ENCODE data around the gene NECTIN1.
"Not testable (repeated sequence)": the region's sequence is repeated elsewhere in the genome, so short reads cannot be mapped to it uniquely, and the experiment has no call there.

NECTIN1 gene

DNA sequence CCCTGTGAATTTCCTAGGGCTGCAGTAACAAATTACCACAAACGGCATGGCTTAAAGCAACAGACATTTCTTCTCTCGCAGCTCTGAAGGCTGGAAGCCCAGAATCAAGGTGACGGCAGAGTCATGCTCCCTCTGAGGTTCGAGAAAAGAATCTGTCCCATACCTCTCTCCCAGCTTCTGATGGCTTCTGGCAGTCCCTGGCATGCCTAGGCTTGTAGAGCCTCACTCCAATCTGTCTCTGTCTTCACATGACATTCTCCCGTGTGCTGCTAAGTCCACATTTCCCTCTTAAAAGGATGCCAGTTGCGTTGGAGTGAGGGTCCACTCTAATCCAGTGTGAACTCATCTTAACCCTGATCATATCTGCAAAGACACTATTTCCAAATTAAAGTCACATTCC lies 116.2 kb downstream of the NECTIN1 start:
- Histone ChIP-seq H3K9me3 (ENCODE audit: control insufficient read depth, insufficient read depth, low read length) (no peaks in the 10 kb centered on the region), H3K36me3 (ENCODE audit: control insufficient read depth, insufficient read depth, low read length) (no peaks in the 10 kb centered on the region), H3K27me3 (ENCODE audit: control insufficient read depth, insufficient read depth, low read length) (peaks cover 32% of the 10 kb centered on the region), H3K4me3 (ENCODE audit: low read depth, low read length) (no peak overlapping the region), H3K4me1 (ENCODE audit: control insufficient read depth, insufficient read depth, low read length) (peaks cover 15% of the 10 kb centered on the region), H3K9ac (ENCODE audit: low read depth, low read length) (no peak overlapping the region)

DNA sequence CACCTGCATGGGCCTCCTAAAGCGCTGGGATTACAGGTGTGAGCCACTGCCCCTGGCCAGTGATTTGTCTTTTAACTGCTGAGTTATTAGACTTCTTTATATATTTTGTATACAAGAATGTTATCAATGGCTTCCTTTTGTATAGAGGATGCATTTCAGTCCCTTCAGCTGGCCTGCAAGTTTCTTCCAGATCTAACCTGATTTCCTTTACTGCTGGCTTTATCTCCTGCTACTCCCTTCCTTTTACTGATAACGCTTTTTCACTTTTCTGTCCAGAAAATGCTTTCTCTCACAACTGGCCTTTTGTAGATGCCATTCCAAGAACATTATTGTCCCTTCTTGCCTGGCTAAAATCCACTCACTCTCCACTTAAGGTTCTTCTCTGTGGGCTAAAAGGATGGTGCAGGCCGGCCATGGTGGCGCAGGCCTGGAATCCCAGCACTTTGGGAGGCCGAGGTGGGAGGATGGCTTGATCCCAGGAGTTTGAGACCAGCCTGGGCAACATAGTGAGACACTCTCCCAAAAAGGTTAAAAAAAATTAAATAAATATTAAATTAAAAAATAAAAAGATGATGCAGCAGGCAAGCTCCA lies 118.1 kb downstream of the NECTIN1 start:
- H3K36me3 ChIP-seq (ENCODE audit: control insufficient read depth, insufficient read depth, low read length): no peaks in the 10 kb centered on the region
- peaks cover 43% of the 10 kb centered on the region for H3K27me3 ChIP-seq (ENCODE audit: control insufficient read depth, insufficient read depth, low read length)
- H3K9me3 ChIP-seq (ENCODE audit: control insufficient read depth, insufficient read depth, low read length): no peaks in the 10 kb centered on the region

DNA sequence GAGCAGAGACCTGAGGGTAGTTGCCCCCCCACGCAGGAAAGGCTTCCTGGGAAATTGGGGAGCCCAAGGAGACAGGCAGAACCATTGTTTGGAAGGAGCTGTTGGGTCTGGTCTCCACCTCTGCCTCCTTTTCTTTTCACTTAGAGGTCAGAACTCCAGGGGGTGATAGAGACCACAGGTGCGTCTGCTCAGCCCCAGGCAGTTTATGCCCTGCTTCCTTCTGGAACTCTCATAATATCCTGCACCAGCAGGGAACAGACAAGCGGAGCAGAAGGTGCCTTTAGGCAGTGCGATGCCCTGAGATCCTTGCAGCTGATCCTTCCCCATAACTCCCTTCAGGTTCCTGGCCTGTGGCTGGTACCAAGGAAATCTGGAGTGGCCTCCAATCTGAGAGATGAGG lies 120.2 kb downstream of the NECTIN1 start:
- peaks cover 47% of the 10 kb centered on the region for H3K27me3 ChIP-seq (ENCODE audit: control insufficient read depth, insufficient read depth, low read length)
- no peaks in the 10 kb centered on the region for H3K9me3 ChIP-seq (ENCODE audit: control insufficient read depth, insufficient read depth, low read length)
- no peak overlapping the region for H3K4me3 ChIP-seq (ENCODE audit: low read depth, low read length)
- H3K36me3 ChIP-seq (ENCODE audit: control insufficient read depth, insufficient read depth, low read length): no peaks in the 10 kb centered on the region
- no peak overlapping the region for H3K9ac ChIP-seq (ENCODE audit: low read depth, low read length)
- peaks cover 17% of the 10 kb centered on the region for H3K4me1 ChIP-seq (ENCODE audit: control insufficient read depth, insufficient read depth, low read length)

More for the DNA sequence above, 118.1 kb downstream of the NECTIN1 start:
- Histone ChIP-seq H3K9ac (ENCODE audit: low read depth, low read length) (no peak overlapping the region), H3K4me3 (ENCODE audit: low read depth, low read length) (no peak overlapping the region), H3K4me1 (ENCODE audit: control insufficient read depth, insufficient read depth, low read length) (peaks cover 17% of the 10 kb centered on the region)

DNA sequence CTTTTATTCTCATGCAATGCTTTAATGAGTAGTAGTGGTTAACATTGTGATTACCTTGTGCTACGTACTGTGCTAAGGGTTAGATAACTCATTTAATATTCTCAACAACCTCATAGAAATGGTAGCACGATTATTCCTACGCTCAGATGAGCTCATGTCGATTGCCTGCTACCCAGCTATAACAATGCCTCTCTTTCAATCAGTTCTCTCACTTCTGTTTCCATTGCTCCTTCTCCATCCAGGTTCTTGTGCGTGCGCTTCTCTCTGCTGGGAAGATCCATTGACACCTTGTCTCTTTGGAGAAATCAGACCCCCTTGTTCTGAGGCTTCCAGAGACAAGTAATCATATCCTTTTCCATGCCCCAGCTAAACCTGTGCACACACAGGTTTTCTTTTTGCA lies 120.8 kb downstream of the NECTIN1 start:
- Histone ChIP-seq H3K4me1 (ENCODE audit: control insufficient read depth, insufficient read depth, low read length) (peaks cover 17% of the 10 kb centered on the region), H3K36me3 (ENCODE audit: control insufficient read depth, insufficient read depth, low read length) (no peaks in the 10 kb centered on the region), H3K9ac (ENCODE audit: low read depth, low read length) (no peak overlapping the region), H3K27me3 (ENCODE audit: control insufficient read depth, insufficient read depth, low read length) (peaks cover 51% of the 10 kb centered on the region), H3K4me3 (ENCODE audit: low read depth, low read length) (no peak overlapping the region), H3K9me3 (ENCODE audit: control insufficient read depth, insufficient read depth, low read length) (no peaks in the 10 kb centered on the region)

DNA sequence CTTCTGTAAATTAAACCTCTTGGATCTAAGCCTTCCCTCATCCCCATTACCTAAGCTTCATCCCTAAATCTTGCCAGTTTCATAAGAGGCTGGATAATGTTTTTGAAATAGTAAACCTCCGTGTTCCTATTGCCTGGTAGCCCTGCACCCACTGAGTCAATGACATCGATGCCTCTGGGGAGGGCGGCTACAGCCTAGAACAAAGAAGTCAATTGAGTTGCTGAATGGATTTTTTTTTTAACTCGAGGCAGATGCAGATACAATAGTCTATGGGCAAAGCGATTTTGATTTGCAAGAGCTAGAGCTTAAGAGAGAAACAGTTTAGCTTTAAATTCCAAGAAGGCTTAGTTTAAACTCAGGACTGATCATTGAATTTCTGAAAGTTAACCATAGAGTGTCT lies 121.3 kb downstream of the NECTIN1 start:
- Histone ChIP-seq H3K9me3 (ENCODE audit: control insufficient read depth, insufficient read depth, low read length) (no peaks in the 10 kb centered on the region), H3K27me3 (ENCODE audit: control insufficient read depth, insufficient read depth, low read length) (peaks cover 50% of the 10 kb centered on the region), H3K9ac (ENCODE audit: low read depth, low read length) (no peak overlapping the region), H3K4me1 (ENCODE audit: control insufficient read depth, insufficient read depth, low read length) (peaks cover 17% of the 10 kb centered on the region), H3K36me3 (ENCODE audit: control insufficient read depth, insufficient read depth, low read length) (no peaks in the 10 kb centered on the region), H3K4me3 (ENCODE audit: low read depth, low read length) (no peak overlapping the region)

DNA sequence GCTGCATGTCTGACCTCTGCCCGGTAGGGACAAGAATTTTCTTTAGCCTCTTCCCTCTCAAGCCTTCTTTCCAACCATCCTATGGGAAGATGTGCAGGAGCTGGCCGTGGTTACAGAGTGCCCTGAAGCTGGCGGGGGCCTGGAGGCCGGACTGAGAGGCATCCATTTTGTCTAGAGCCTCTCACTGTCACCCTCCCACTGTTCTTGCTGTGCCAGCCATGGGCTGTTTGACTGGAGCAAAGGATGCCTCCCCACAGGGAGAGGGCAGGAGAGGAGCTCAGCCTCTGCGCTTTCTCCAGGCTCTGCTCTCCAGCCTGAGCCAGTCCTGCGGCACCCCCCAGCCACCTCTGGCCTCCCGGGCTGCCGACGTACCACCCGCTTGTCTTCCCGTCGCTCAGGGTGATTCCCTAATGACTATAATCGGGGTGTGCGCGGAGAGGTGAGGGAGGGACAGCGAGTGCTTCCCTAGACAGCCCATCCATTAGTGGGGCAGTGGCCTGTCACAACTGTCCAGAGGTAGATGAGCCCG lies 123.8 kb downstream of the NECTIN1 start:
- Histone ChIP-seq H3K9me3 (ENCODE audit: control insufficient read depth, insufficient read depth, low read length) (no peaks in the 10 kb centered on the region), H3K4me3 (ENCODE audit: low read depth, low read length) (no peak overlapping the region), H3K9ac (ENCODE audit: low read depth, low read length) (no peak overlapping the region), H3K36me3 (ENCODE audit: control insufficient read depth, insufficient read depth, low read length) (no peaks in the 10 kb centered on the region), H3K4me1 (ENCODE audit: control insufficient read depth, insufficient read depth, low read length) (peaks cover 17% of the 10 kb centered on the region), H3K27me3 (ENCODE audit: control insufficient read depth, insufficient read depth, low read length) (peaks cover 46% of the 10 kb centered on the region)

DNA sequence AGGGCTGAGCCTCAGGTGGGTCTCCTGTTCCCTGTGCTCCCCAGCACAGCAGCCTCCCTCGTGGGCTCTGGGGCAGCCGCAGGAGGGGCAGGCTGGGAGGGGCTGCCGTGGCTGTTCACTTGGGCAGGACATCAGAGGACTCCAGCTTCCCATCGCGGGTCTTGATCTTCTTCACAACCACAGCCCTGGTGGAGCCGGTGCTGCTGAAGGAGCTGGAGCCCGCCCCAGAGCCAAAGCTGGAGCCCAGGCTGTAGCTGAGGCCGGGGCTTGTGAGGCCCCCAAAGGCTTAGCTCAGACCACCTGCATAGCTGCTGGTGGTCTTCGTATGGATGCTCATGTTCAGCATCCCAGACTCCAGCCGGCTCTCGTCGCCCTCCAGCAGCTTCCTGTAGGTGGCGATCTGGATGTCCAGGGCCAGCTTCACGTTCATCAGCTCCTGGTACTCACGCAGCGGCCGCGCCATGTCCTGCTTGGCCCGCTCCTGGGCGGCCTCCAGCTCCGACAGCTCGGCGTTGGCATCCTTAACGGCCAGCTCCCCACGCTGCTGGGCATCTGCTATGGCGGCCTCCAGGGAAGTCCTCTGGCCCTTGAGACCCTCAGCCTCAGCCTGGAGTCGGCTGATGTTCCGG lies 126.1 kb downstream of the NECTIN1 start:
- Histone ChIP-seq H3K9me3 (ENCODE audit: control insufficient read depth, insufficient read depth, low read length) (no peaks in the 10 kb centered on the region), H3K4me1 (ENCODE audit: control insufficient read depth, insufficient read depth, low read length) (peaks cover 8% of the 10 kb centered on the region), H3K9ac (ENCODE audit: low read depth, low read length) (no peak overlapping the region), H3K4me3 (ENCODE audit: low read depth, low read length) (no peak overlapping the region), H3K27me3 (ENCODE audit: control insufficient read depth, insufficient read depth, low read length) (peaks cover 32% of the 10 kb centered on the region), H3K36me3 (ENCODE audit: control insufficient read depth, insufficient read depth, low read length) (no peaks in the 10 kb centered on the region)

DNA sequence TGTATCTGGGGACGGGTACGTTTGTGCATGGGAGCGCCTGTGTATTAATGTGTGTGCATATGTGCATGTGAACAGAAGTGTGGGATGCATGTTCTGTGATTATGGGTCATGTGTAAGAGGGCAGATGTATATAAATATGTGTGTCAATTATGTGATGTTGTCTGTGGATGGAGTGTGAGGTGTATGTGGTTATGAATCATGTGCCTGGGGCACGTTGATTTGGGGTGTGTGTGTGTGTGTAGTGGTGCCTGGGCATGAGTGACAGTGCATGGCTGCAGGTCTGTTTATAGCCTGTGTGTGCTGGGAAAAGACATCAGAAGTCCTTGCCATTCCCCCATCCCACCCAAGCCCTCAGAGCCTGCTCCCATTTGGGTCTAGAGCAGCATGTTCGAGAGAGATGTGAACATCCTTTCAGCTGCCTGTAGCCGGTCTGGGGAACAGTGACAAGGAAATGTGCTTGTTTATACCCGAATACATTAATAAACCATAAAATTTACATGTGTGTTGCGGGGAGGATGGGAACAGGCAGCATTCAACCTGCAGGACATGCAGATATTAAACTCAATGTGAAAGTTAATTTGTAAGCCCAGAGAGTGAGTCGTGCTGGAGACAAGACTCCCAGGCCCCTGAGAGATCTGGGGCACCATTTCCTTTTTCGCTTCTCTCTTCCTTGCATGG lies 129.0 kb downstream of the NECTIN1 start:
- no peak overlapping the region for H3K9ac ChIP-seq (ENCODE audit: low read depth, low read length)
- no peaks in the 10 kb centered on the region for H3K9me3 ChIP-seq (ENCODE audit: control insufficient read depth, insufficient read depth, low read length)
- no peak overlapping the region for H3K4me3 ChIP-seq (ENCODE audit: low read depth, low read length)
- H3K4me1 ChIP-seq (ENCODE audit: control insufficient read depth, insufficient read depth, low read length): no peaks in the 10 kb centered on the region
- H3K36me3 ChIP-seq (ENCODE audit: control insufficient read depth, insufficient read depth, low read length): no peaks in the 10 kb centered on the region
- H3K27me3 ChIP-seq (ENCODE audit: control insufficient read depth, insufficient read depth, low read length): peaks cover 9% of the 10 kb centered on the region

DNA sequence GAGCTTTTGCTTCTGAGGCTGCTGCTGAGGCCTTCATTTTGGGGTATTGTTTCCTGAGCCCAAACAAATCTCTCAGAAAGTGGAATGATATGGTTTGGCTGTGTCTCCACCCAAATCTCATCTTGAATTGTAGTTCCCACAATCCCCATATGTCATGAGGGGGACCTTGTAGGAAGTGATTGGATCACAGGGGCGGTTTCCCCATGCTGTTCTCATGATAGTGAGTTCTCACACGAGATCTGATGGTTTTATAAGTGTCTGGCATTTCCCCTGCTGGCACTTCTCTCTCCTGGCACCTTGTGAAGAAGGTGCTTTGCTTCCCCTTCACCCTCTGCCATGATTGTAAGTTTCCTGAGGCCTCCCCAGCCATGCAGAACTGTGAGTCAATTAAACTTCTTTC lies 133.1 kb downstream of the NECTIN1 start:
- not testable (repeated sequence) for H3K4me3 ChIP-seq (ENCODE audit: low read depth, low read length); H3K9me3 ChIP-seq (ENCODE audit: control insufficient read depth, insufficient read depth, low read length); H3K4me1 ChIP-seq (ENCODE audit: control insufficient read depth, insufficient read depth, low read length); H3K36me3 ChIP-seq (ENCODE audit: control insufficient read depth, insufficient read depth, low read length); H3K27me3 ChIP-seq (ENCODE audit: control insufficient read depth, insufficient read depth, low read length); H3K9ac ChIP-seq (ENCODE audit: low read depth, low read length)

DNA sequence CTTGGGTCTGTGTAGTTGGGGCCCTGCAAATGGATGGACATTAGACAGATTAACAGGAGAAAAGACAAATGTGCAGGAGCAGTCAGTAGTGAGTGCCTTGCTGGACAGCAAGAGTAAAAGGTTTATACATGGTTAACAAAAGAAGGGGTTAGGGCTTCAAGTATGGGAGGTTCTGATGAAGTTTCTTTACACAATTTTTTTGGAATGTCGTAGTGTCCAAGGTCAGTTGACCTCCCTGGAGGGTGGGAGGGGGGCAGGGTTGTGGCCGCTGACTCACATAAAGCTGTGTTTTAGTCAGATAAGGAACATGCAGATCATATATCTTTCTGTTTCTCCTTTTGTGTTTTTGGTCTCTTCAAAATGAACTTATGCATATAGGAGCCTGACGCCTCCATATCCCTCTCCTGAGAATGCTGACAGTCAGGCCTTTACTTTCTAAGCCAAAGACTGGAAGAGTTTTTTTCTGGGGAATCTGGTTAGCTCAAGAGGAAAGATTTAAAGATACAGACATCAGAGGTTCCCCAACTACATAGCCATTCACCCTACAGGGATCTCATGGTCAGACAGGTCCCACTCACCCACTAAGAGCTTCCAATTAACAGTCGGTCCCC lies 134.3 kb downstream of the NECTIN1 start:
- peaks cover 11% of the 10 kb centered on the region for H3K4me1 ChIP-seq (ENCODE audit: control insufficient read depth, insufficient read depth, low read length)
- H3K27me3 ChIP-seq (ENCODE audit: control insufficient read depth, insufficient read depth, low read length): no peaks in the 10 kb centered on the region

DNA sequence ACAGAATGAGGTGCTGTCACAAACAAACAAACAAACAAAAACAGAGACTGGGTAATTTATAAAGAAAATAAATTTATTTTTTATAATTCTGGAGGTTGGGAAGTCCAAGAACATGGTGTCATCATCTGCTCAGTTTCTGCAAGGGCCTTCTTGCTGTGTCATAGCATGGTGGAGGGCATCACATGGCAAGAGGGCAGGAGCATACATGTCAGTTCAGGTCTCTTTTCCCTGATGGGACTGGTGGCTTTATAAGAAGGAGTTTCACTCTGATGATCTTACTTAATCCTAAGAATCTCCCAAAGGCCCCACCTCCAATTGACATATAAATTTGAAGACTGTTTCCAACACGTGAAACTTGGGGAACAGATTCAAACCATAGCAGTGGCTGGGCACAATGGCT lies 135.7 kb downstream of the NECTIN1 start:
- Histone ChIP-seq H3K36me3 (ENCODE audit: control insufficient read depth, insufficient read depth, low read length) (no peaks in the 10 kb centered on the region), H3K4me1 (ENCODE audit: control insufficient read depth, insufficient read depth, low read length) (peaks cover 11% of the 10 kb centered on the region), H3K9ac (ENCODE audit: low read depth, low read length) (no peak overlapping the region), H3K4me3 (ENCODE audit: low read depth, low read length) (no peak overlapping the region), H3K9me3 (ENCODE audit: control insufficient read depth, insufficient read depth, low read length) (no peaks in the 10 kb centered on the region), H3K27me3 (ENCODE audit: control insufficient read depth, insufficient read depth, low read length) (no peaks in the 10 kb centered on the region)

More for the DNA sequence above, 134.3 kb downstream of the NECTIN1 start:
- H3K36me3 ChIP-seq (ENCODE audit: control insufficient read depth, insufficient read depth, low read length): no peaks in the 10 kb centered on the region
- H3K9ac ChIP-seq (ENCODE audit: low read depth, low read length): no peak overlapping the region
- H3K9me3 ChIP-seq (ENCODE audit: control insufficient read depth, insufficient read depth, low read length): no peaks in the 10 kb centered on the region
- H3K4me3 ChIP-seq (ENCODE audit: low read depth, low read length): no peak overlapping the region

All from iPS-15b (cell line).